ENCODE results near the gene LIPC.

DNA sequence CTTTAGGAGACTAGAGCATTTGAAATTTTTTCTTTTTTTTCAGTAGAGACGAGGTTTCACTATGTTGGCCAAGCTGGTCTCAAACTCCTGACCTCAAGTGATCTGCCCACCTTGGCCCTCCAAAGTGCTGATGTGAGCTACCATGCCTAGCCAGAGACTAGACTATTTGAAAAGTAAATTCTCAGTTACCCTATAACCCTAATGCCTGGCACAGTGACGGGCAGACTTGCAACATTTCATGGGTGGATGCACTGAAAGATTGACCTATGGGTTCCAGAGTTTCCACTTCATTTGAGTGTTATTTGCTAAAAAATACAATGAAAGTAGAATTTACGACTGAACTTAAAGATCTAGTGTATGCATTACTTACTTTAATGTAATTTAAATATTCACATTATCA is 45.7 kb upstream of the LIPC start:
- TF ChIP-seq, protein P1, sequence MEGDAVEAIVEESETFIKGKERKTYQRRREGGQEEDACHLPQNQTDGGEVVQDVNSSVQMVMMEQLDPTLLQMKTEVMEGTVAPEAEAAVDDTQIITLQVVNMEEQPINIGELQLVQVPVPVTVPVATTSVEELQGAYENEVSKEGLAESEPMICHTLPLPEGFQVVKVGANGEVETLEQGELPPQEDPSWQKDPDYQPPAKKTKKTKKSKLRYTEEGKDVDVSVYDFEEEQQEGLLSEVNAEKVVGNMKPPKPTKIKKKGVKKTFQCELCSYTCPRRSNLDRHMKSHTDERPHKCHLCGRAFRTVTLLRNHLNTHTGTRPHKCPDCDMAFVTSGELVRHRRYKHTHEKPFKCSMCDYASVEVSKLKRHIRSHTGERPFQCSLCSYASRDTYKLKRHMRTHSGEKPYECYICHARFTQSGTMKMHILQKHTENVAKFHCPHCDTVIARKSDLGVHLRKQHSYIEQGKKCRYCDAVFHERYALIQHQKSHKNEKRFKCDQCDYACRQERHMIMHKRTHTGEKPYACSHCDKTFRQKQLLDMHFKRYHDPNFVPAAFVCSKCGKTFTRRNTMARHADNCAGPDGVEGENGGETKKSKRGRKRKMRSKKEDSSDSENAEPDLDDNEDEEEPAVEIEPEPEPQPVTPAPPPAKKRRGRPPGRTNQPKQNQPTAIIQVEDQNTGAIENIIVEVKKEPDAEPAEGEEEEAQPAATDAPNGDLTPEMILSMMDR (IDR thresholded peaks at IDR 0.05), result no peak
- TF ChIP-seq POLR2A (IDR thresholded peaks at IDR 0.05), result no peak
